LNCaP clone FGC (cell line): Measurements from ENCODE around the gene DNAH7.
A peak's percentile ranks its signal among the peaks of the same experiment; 100 is the strongest.

Source experiments
- DNase-seq: peaks from one replicate; pipeline ENCODE4 v3.0.0-alpha.2; 2011; ENCODE audit warnings: low read depth
- H3K4me3 ChIP-seq: 2 replicates; pipeline ENCODE4 v1.5.1; 2011; ENCODE audit warnings: mild to moderate bottlenecking, low read depth, low read length, control low read depth
- CTCF ChIP-seq: IDR thresholded peaks from 2 replicates; pipeline ENCODE4 v1.5.1; 2012; ENCODE audit warnings: mild to moderate bottlenecking; ENCODE audit not compliant: control insufficient read depth, insufficient read depth; ENCODE audit errors: extremely low read depth

The DNAH7 gene

GRCh38 chr2:195805283-195805976, 263.2 kb downstream of the DNAH7 start:
- no peak for DNase-seq
- H3K4me3 ChIP-seq, result no peak overlapping the region
- no peak for TF ChIP-seq CTCF

- peak; percentile 72 for DNase-seq
- TF ChIP-seq CTCF, result no peak
Measured at GRCh38 chr2:195795879-195796278, 272.8 kb downstream of the DNAH7 start.

GRCh38 chr2:195793881-195794280, 274.8 kb downstream of the DNAH7 start:
- no peak for TF ChIP-seq CTCF
- H3K4me3 ChIP-seq, result no peak overlapping the region
- DNase-seq, result no peak

More at GRCh38 chr2:195795879-195796278, 272.8 kb downstream of the DNAH7 start:
- H3K4me3 ChIP-seq, result no peak overlapping the region

- TF ChIP-seq CTCF, result no peak
- no peak for DNase-seq
- H3K4me3 ChIP-seq, result no peak overlapping the region
Measured at GRCh38 chr2:195782156-195782555, 286.5 kb downstream of the DNAH7 start.

GRCh38 chr2:195779491-195779890, 289.1 kb downstream of the DNAH7 start:
- DNase-seq, result no peak
- H3K4me3 ChIP-seq, result no peak overlapping the region
- TF ChIP-seq CTCF, result no peak

- no peak for TF ChIP-seq CTCF
- H3K4me3 ChIP-seq, result no peak overlapping the region
- no peak for DNase-seq
Measured at GRCh38 chr2:195769975-195770374, 298.7 kb downstream of the DNAH7 start.

GRCh38 chr2:195768431-195768830, 300.2 kb downstream of the DNAH7 start:
- DNase-seq, result no peak
- no peak overlapping the region for H3K4me3 ChIP-seq
- TF ChIP-seq CTCF, result no peak
